ENCODE data around the gene RIC1.

RIC1 gene

GRCh38 chr9:5639816-5640215 is 10.9 kb downstream of the RIC1 start:
- H2AFZ ChIP-seq (ENCODE audit: insufficient read depth, low read length, poor library complexity), result no peak overlapping the region
- no peak for DNase-seq
- no peak overlapping the region for H3K14ac ChIP-seq (ENCODE audit: low read length)
- no peak overlapping the region for H2BK12ac ChIP-seq (ENCODE audit: low read length)
- no peak overlapping the region for H3K4me3 ChIP-seq (ENCODE audit: low read depth, low read length)
- no peak overlapping the region for H3K9ac ChIP-seq (ENCODE audit: low read length)
- peaks cover 2% of the 10 kb centered on the region for H3K9me3 ChIP-seq (ENCODE audit: insufficient read depth, low read depth, low read length)
- peaks cover 0 to 2% of the 10 kb centered on the region in 2 experiments for H3K4me1 ChIP-seq (ENCODE audit: control insufficient read depth in 1 of 2, insufficient read depth in 2 of 2, low read length in 2 of 2)
- no peak overlapping the region for H3K4me2 ChIP-seq (ENCODE audit: low read length)
- H4K8ac ChIP-seq (ENCODE audit: low read depth, low read length), result no peak overlapping the region
- no peak overlapping the region for H3K18ac ChIP-seq (ENCODE audit: low read length)
- H3K36me3 ChIP-seq (ENCODE audit: control insufficient read depth in 1 of 2, insufficient read depth in 2 of 2, low read length in 2 of 2), result peaks cover 0 to 3% of the 10 kb centered on the region in 2 experiments
- no peaks in the 10 kb centered on the region for H3K79me1 ChIP-seq (ENCODE audit: low read length)
- no peak overlapping the region for H2BK120ac ChIP-seq (ENCODE audit: insufficient read depth, low read length, poor library complexity)
- H4K12ac ChIP-seq (ENCODE audit: low read depth, low read length), result no peak overlapping the region
- no peaks in the 10 kb centered on the region for H3K27me3 ChIP-seq (ENCODE audit: insufficient read depth, low read length)
- peaks cover 8% of the 10 kb centered on the region for H3K79me2 ChIP-seq (ENCODE audit: control insufficient read depth, insufficient read depth, low read length, poor library complexity)
- no CpG with 5 or more reads among the region's 1 CpG for WGBS (ENCODE audit: extremely low coverage, insufficient coverage, insufficient read length)
- no peak overlapping the region for H3K4ac ChIP-seq (ENCODE audit: low read depth, low read length)
- H3K27ac ChIP-seq (ENCODE audit: low read depth, low read length), result no peak overlapping the region
- H2BK5ac ChIP-seq (ENCODE audit: low read depth, low read length, poor library complexity), result no peak overlapping the region
- no peak overlapping the region for H3K23ac ChIP-seq (ENCODE audit: low read length)
- no peak overlapping the region for H4K91ac ChIP-seq (ENCODE audit: low read depth, low read length)
- no peak overlapping the region for H2AK5ac ChIP-seq (ENCODE audit: low read length)

GRCh38 chr9:5642170-5642569 is 13.3 kb downstream of the RIC1 start:
- H4K12ac ChIP-seq (ENCODE audit: low read depth, low read length), result no peak overlapping the region
- no peaks in the 10 kb centered on the region for H3K9me3 ChIP-seq (ENCODE audit: insufficient read depth, low read depth, low read length)
- peak overlapping the region; percentile 73 for H3K4ac ChIP-seq (ENCODE audit: low read depth, low read length)
- no peak overlapping the region for H3K4me2 ChIP-seq (ENCODE audit: low read length)
- peaks cover 0 to 2% of the 10 kb centered on the region in 2 experiments for H3K4me1 ChIP-seq (ENCODE audit: control insufficient read depth in 1 of 2, insufficient read depth in 2 of 2, low read length in 2 of 2)
- no peak overlapping the region for H3K14ac ChIP-seq (ENCODE audit: low read length)
- WGBS (ENCODE audit: extremely low coverage, insufficient coverage, insufficient read length), result no CpG with 5 or more reads among the region's 2 CpGs
- H3K27me3 ChIP-seq (ENCODE audit: insufficient read depth, low read length), result no peaks in the 10 kb centered on the region
- no peak overlapping the region for H4K8ac ChIP-seq (ENCODE audit: low read depth, low read length)
- H3K79me1 ChIP-seq (ENCODE audit: low read length), result no peaks in the 10 kb centered on the region
- peaks cover 3% of the 10 kb centered on the region for H3K79me2 ChIP-seq (ENCODE audit: control insufficient read depth, insufficient read depth, low read length, poor library complexity)
- H3K9ac ChIP-seq (ENCODE audit: low read length), result no peak overlapping the region
- no peak overlapping the region for H3K23ac ChIP-seq (ENCODE audit: low read length)
- no peak overlapping the region for H3K27ac ChIP-seq (ENCODE audit: low read depth, low read length)
- DNase-seq, result no peak
- no peak overlapping the region for H2BK12ac ChIP-seq (ENCODE audit: low read length)
- no peak overlapping the region for H4K91ac ChIP-seq (ENCODE audit: low read depth, low read length)
- H2AK5ac ChIP-seq (ENCODE audit: low read length), result no peak overlapping the region
- no peak overlapping the region for H3K18ac ChIP-seq (ENCODE audit: low read length)
- no peak overlapping the region for H3K4me3 ChIP-seq (ENCODE audit: low read depth, low read length)
- no peaks in the 10 kb centered on the region for H3K36me3 ChIP-seq (ENCODE audit: control insufficient read depth in 1 of 2, insufficient read depth in 2 of 2, low read length in 2 of 2)
- no peak overlapping the region for H2BK120ac ChIP-seq (ENCODE audit: insufficient read depth, low read length, poor library complexity)
- H2AFZ ChIP-seq (ENCODE audit: insufficient read depth, low read length, poor library complexity), result no peak overlapping the region
- H2BK5ac ChIP-seq (ENCODE audit: low read depth, low read length, poor library complexity), result no peak overlapping the region

GRCh38 chr9:5643005-5643624 is 14.2 kb downstream of the RIC1 start:
- Histone ChIP-seq H3K14ac (ENCODE audit: low read length) (no peak overlapping the region), H2BK5ac (ENCODE audit: low read depth, low read length, poor library complexity) (no peak overlapping the region), H2AK5ac (ENCODE audit: low read length) (no peak overlapping the region), H4K91ac (ENCODE audit: low read depth, low read length) (no peak overlapping the region), H3K4ac (ENCODE audit: low read depth, low read length) (no peak overlapping the region), H3K4me1 (ENCODE audit: control insufficient read depth in 1 of 2, insufficient read depth in 2 of 2, low read length in 2 of 2) (peaks cover 0 to 2% of the 10 kb centered on the region in 2 experiments), H4K12ac (ENCODE audit: low read depth, low read length) (no peak overlapping the region), H3K79me1 (ENCODE audit: low read length) (no peaks in the 10 kb centered on the region), H2BK120ac (ENCODE audit: insufficient read depth, low read length, poor library complexity) (no peak overlapping the region), H3K4me3 (ENCODE audit: low read depth, low read length) (no peak overlapping the region), H4K8ac (ENCODE audit: low read depth, low read length) (no peak overlapping the region), H2AFZ (ENCODE audit: insufficient read depth, low read length, poor library complexity) (no peak overlapping the region), H3K36me3 (ENCODE audit: control insufficient read depth in 1 of 2, insufficient read depth in 2 of 2, low read length in 2 of 2) (no peaks in the 10 kb centered on the region), H3K27me3 (ENCODE audit: insufficient read depth, low read length) (no peaks in the 10 kb centered on the region), H3K9me3 (ENCODE audit: insufficient read depth, low read depth, low read length) (no peaks in the 10 kb centered on the region), H3K18ac (ENCODE audit: low read length) (no peak overlapping the region), H3K4me2 (ENCODE audit: low read length) (no peak overlapping the region), H3K23ac (ENCODE audit: low read length) (no peak overlapping the region), H3K9ac (ENCODE audit: low read length) (no peak overlapping the region), H3K79me2 (ENCODE audit: control insufficient read depth, insufficient read depth, low read length, poor library complexity) (peaks cover 3% of the 10 kb centered on the region), H2BK12ac (ENCODE audit: low read length) (no peak overlapping the region), H3K27ac (ENCODE audit: low read depth, low read length) (no peak overlapping the region)
- DNase-seq, result no peak

- Histone ChIP-seq H2BK12ac (ENCODE audit: low read length) (no peak overlapping the region), H4K12ac (ENCODE audit: low read depth, low read length) (no peak overlapping the region), H3K4me2 (ENCODE audit: low read length) (no peak overlapping the region), H2BK5ac (ENCODE audit: low read depth, low read length, poor library complexity) (no peak overlapping the region), H3K27me3 (ENCODE audit: insufficient read depth, low read length) (no peaks in the 10 kb centered on the region), H3K23ac (ENCODE audit: low read length) (no peak overlapping the region), H3K4me1 (ENCODE audit: control insufficient read depth in 1 of 2, insufficient read depth in 2 of 2, low read length in 2 of 2) (peaks cover 0 to 2% of the 10 kb centered on the region in 2 experiments), H3K36me3 (ENCODE audit: control insufficient read depth in 1 of 2, insufficient read depth in 2 of 2, low read length in 2 of 2) (no peaks in the 10 kb centered on the region), H3K79me2 (ENCODE audit: control insufficient read depth, insufficient read depth, low read length, poor library complexity) (no peaks in the 10 kb centered on the region), H3K27ac (ENCODE audit: low read depth, low read length) (no peak overlapping the region), H3K9ac (ENCODE audit: low read length) (no peak overlapping the region), H3K14ac (ENCODE audit: low read length) (no peak overlapping the region), H2BK120ac (ENCODE audit: insufficient read depth, low read length, poor library complexity) (no peak overlapping the region), H3K18ac (ENCODE audit: low read length) (no peak overlapping the region), H3K79me1 (ENCODE audit: low read length) (no peaks in the 10 kb centered on the region), H3K4me3 (ENCODE audit: low read depth, low read length) (no peak overlapping the region), H3K9me3 (ENCODE audit: insufficient read depth, low read depth, low read length) (no peaks in the 10 kb centered on the region), H2AK5ac (ENCODE audit: low read length) (no peak overlapping the region), H2AFZ (ENCODE audit: insufficient read depth, low read length, poor library complexity) (no peak overlapping the region), H4K91ac (ENCODE audit: low read depth, low read length) (no peak overlapping the region), H3K4ac (ENCODE audit: low read depth, low read length) (no peak overlapping the region), H4K8ac (ENCODE audit: low read depth, low read length) (no peak overlapping the region)
- WGBS (ENCODE audit: extremely low coverage, insufficient coverage, insufficient read length), result no CpG with 5 or more reads among the region's 1 CpG
- no peak for DNase-seq
Observed at GRCh38 chr9:5644501-5644900, 15.6 kb downstream of the RIC1 start.
